HG02852 (cell line): Measurements from ENCODE around the gene COX5A.

Experiments used
- ATAC-seq: cut with Tn5 transposase; IDR thresholded peaks from one replicate; pipeline ENCODE4 v1.9.1; 2021; ENCODE audit warnings: mild to moderate bottlenecking, moderate library complexity; ENCODE audit not compliant: unreplicated experiment

The COX5A gene

GRCh38 chr15:74937590-74938371 lies at the start of gene COX5A:
COX5A (minus strand) TSS chr15:74938073; CDS start chr15:74938014, 59 bp downstream.
- peak; percentile 84 for ATAC-seq

- no peak for ATAC-seq
Measured at GRCh38 chr15:74983725-74984231, 45.9 kb upstream of the COX5A start.

- no peak for ATAC-seq
Measured at GRCh38 chr15:74982183-74982582, 44.3 kb upstream of the COX5A start.

- ATAC-seq, result no peak
Measured at GRCh38 chr15:74978503-74978902, 40.6 kb upstream of the COX5A start.

- no peak for ATAC-seq
Measured at GRCh38 chr15:74978077-74978476, 40.2 kb upstream of the COX5A start.

- no peak for ATAC-seq
Measured at GRCh38 chr15:74977599-74977998, 39.7 kb upstream of the COX5A start.

GRCh38 chr15:74976159-74976558 lies 38.3 kb upstream of the COX5A start:
- ATAC-seq, result no peak

- ATAC-seq, result no peak
Measured at GRCh38 chr15:74967670-74968069, 29.8 kb upstream of the COX5A start.

GRCh38 chr15:74964794-74965193 lies 26.9 kb upstream of the COX5A start:
- ATAC-seq, result no peak

GRCh38 chr15:74963213-74963612 lies 25.3 kb upstream of the COX5A start:
- no peak for ATAC-seq

- no peak for ATAC-seq
Measured at GRCh38 chr15:74962671-74963070, 24.8 kb upstream of the COX5A start.

- ATAC-seq, result no peak
Measured at GRCh38 chr15:74962219-74962618, 24.3 kb upstream of the COX5A start.

GRCh38 chr15:74961616-74962015 lies 23.7 kb upstream of the COX5A start:
- no peak for ATAC-seq

- ATAC-seq, result no peak
Measured at GRCh38 chr15:74960995-74961588, 23.2 kb upstream of the COX5A start.

- no peak for ATAC-seq
Measured at GRCh38 chr15:74960286-74960685, 22.4 kb upstream of the COX5A start.

GRCh38 chr15:74959586-74959939 lies 21.7 kb upstream of the COX5A start:
- ATAC-seq, result no peak

GRCh38 chr15:74958908-74959585 lies 21.2 kb upstream of the COX5A start:
- ATAC-seq, result no peak

- no peak for ATAC-seq
Measured at GRCh38 chr15:74958320-74958907, 20.5 kb upstream of the COX5A start.

GRCh38 chr15:74957476-74958035 lies 19.7 kb upstream of the COX5A start:
- no peak for ATAC-seq

- ATAC-seq, result peak; percentile 79
Measured at GRCh38 chr15:74956648-74957475, 19.0 kb upstream of the COX5A start, which contains the start of gene RPP25. RPP25 (minus strand) TSS chr15:74956772; CDS start chr15:74956583, 189 bp downstream.
